HG02981 (cell line): ENCODE data around the gene PYCR2.
"Not testable (repeated sequence)": the region's sequence is repeated elsewhere in the genome, so short reads cannot be mapped to it uniquely, and the experiment has no call there.

Experiments used
- ATAC-seq: cut with Tn5 transposase; IDR thresholded peaks from one replicate; pipeline ENCODE4 v1.9.1; 2021; ENCODE audit warnings: mild to moderate bottlenecking, moderate library complexity; ENCODE audit not compliant: unreplicated experiment

The PYCR2 gene

DNA sequence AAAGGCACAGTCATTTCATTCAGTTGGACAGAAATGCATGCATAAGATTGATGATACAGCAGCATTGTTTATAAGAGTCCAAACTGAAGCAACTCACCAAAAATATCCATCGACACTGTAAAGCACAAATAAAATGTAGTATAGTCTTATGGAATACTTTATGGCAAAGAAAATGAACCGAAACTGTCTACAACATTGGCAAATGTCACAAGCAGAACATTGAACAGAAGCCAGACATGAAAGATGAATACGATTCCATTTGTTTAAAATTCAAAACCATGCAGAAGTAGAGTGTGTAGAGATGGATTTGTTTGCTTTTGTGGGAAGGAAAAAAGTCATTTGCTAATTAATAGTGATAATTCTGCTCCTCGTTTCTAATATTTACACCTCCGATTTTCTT lies 27.6 kb downstream of the PYCR2 start:
- ATAC-seq, result no peak

DNA sequence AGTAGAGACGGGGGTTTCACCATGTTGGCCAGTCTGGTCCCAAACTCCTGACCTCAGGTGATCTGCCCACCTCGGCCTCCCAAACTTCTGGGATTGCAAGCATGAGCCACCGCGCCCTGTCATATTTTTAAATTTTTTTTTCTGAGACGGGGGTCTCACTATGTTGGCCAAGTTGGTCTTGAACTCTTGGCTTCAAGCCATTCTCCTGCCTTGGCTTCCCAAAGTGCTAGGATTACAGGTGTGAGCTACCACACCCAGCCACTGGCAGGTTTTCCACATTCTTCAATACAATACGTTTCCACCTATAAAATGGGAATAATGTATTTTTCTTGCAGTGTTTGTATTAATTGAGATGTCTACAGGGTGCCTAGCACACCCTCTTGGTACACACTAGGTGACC lies 31.7 kb downstream of the PYCR2 start:
- ATAC-seq, result no peak

DNA sequence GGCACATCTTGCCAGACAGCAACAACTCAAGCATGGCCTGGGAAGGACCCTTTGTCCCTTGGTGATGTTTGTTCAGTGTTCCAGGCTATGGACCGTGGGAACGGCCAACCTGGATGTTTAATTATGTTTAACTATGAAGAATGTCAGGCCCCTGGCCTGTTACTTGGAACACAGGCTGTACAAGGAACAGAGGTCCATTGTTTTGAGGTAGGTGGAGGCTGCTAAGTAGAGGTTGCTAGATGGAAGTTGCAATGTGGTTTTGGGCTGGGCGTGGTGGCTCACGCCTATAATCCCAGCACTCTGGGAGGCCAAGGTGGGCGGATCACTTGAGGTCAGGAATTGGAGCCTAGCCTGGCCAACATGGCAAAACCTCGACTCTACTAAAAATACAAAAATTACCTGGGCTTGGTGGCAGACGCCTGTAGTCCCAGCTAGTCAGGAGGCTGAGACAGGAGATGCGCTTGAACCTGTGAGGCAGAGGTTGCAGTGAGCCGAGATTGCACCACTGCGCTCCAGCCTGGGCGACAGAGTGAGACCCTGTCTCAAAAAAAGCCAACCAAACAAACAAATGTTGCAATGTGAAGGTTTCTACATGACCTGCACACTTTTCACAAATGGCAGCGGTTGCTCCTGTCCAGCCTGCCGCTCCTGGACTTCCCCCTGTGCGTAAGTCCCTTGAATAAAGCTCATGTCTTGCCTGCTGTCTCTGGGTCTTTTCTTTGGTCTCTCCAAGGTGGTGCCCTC lies 32.6 kb downstream of the PYCR2 start:
- no peak for ATAC-seq

DNA sequence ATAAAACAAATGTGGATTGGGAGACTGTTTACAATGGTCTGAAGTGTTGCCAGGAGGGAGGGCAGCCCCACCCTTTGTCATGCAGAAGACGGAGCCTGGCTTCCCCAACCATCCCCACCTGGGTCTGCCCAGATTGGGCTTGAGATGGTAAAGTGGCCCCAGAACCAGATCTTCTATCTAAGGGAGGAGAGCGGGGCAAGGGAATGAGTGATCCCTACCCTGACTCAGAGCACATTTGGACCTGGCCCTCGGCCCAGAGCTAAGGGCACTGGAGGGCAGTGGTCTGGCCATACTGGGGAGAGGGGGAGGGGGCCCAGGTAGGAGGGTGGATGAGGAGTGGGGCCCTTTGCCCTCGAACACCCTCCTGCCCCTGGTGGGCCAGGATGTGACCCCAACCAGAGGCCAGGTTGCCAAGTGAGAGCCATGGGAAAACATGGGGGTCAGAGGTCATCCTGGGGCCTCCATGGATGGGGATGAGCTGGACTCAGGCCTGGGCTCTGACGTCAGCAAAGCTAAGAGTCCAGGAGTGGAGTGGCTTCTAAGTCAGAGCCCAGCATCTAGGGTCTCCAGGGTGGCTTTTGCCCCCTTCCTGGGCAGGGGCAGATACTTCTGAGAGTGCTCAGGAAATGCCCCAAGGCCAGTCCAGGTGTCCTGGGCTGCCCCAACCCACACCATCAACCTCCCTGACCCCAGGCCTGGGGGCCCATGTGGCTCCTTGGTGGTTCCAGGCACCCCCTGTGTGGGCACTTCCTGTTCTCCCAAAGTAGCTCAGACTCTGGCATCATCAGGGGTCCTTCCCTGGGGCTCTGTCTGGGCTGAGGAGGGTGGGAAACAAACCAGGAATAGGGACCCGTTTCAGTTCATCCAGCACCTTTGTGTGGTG lies 33.5 kb downstream of the PYCR2 start:
- no peak for ATAC-seq

DNA sequence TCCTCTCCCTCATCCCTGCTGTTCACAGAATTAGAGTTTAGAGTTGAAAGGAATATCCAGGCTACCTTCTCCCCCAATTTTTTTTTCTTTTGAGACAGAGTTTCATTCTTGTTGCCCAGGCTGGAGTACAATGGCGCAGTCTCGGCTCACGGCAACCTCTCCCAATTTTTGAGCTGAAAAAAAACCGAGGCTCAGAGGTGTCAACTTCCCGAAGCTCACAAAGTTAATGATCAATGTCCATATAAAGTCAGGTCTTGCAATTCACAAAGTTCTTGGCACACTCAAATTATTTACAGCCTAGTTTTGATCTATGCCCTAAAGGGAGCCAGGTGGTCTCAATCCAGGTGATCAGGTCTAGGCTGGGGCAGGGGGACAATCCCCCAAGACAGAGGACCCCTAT lies 34.3 kb downstream of the PYCR2 start:
- no peak for ATAC-seq

DNA sequence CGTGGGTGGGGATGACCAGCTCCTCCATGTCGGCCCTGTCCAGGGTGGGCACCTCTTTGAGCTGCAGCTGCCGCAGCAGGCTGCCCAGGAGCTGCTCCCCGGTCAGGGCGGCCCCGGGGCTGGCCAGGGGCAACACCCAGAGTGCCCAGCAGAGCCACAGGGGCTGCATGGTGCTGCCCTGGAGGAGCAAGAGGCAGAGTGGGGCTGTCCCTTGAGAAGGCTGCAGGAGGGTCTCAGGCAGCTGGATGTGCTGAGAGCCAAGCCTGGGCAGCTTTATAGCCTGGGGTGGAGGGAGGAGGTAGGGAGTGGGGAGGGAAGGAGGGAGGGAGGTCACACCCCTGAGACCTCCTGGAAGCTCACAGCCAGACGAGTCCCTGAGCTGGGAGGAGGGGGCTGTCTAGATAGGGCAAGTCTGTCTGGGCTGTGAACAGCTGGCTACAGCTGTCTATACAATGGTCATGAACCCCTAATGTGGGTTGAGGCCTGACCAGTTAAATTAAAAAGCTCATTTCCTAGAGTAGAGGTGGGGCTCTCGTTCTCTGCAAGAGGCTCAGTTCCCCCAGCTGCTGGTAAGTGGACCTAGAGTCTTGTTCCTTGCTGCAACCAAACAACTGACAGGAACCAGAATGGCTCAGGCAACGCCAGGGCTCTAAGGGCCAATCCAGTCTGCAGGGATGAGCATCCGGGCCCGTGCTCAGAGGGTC lies 35.0 kb downstream of the PYCR2 start, which contains the start of gene LEFTY1:
Gene LEFTY1 (minus strand): TSS at position 249 of the 704 bp plus-strand sequence. CDS start 80 bp downstream, at position 169.
- no peak for ATAC-seq

DNA sequence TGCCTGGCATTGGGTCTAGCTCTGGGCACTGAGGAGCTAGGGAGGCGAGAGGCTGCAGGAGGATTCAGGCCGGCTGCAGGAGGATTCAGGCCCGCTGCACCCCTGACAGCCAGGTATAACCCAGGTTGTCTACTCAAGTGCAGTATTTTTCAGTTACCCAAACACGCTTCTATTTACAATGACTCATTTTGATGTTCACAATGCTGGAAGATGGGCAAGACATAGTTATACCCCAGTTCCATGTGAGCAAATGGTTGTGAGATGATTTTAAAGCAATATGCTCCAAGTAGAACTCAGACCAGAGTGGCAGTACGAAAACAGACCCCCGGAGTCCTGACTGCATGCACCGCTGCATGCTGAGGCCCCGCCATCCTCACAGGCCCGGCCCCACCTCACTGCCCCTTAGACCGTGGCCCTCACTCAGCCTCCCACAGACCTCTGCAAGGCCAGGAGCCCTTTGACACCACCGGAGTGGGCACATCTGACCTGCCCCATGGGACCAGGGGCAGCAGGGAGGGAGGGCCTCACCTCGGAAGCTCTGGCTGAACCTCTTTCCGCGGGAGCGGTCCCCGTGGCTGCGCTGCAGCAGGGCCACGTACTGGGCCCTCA lies 35.7 kb downstream of the PYCR2 start:
- ATAC-seq, result no peak

DNA sequence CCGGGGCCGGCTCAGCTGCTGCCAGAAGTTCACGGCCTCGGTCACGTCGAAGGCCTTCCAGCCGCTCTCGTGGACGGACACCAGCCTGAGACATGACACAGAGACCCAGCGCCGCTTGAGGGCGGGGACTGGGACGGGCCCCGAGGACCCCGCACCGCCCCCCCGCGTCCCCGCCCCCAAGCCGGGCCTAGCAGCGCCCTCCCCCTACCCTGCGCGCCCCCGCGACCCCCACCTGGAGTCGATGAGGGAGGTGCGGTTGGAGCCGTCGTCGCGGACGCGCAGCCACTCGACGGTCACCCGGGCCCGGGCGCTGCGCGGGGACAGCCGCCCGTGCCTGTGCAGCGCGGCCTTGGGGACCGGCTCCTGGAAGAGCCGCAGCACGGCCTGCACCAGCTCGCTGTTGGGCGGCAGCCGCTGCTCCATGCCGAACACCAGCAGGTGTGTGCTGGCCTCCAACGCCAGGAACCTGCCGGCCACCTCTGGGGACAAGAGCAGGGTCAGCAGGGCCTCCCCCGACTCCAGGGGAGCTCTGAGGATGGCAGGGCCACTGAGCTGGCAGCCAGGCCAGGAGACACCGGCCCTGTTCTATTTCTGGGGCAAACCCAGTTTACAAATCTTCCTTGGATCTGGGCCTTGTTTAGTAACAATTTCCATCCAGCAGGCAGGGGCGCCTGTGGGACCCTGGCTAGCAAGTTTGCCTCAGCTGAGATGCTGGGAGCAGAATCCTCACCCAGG lies 36.3 kb downstream of the PYCR2 start:
- ATAC-seq, result not testable (repeated sequence)

DNA sequence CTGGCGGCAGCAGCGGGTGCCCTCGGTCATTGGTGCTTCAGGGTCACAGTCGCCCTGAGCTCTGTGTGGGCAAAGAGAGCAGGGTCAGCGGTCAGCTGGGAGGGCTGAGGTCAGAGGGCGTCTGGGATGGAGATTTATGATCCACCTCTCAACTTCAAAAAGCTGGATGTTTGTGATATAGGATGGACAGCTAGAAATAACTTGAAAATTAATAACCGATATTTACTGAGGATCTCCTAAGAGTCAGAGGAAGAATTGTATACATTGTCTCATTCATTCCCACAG lies 37.1 kb downstream of the PYCR2 start:
- no peak for ATAC-seq

DNA sequence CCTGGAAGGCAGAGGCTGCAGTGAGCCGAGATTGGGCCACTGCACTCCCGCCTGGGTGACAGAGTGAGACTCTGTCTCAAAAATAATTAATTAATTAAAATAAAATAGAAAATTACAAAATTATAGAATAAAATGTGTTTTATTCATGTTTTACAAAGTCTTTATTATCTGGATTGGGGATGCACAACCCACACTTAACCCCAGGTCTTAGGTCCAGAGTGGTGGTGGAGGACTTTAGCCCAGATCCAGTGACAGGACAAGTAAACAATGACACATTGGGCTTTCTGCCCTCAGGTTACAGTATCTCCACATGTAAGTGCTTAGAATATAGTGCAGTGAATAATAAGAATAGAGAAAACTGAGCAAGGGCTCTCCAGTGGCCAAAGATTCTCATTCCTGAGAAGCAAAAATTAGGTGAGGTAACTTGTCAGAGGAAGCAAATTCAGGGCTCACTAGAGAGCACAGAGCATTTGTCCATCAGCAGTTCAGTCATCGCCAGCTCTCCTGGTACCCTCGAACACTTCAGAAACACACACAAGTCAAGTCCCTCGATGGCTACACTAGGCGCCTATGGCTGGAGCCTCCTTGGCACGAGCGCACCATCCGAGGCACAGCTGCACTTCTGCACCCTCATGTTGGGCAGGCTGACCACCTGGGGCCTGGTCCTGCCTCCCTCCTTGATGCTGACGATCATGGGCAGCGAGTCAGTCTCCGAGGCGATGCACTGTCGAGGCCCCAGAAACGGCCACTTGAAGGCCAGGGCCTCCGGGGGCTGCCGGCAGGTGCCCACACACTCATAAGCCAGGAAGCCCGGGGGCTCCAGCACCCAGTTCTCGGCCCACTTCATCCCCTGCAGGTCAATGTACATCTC lies 37.7 kb downstream of the PYCR2 start:
- ATAC-seq, result no peak

DNA sequence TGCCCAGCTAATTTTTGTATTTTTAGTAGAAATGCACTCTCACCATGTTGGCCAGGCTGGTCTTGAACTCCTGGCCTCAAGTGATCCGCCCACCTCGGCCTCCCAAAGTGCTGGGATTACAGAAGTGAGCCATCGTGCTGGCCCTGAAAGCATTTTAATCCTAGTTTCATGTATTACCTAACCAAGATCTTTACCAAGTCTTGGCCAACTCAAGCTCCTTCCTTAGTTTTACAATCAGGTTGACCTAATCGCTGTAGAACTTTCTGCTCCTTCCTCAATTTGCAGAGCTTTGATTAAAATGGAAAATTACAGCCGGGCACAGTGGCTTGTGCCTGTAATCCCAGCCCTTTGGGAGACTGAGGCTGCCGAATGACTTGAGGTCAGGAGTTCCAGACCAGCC lies 38.7 kb downstream of the PYCR2 start:
- ATAC-seq, result no peak

DNA sequence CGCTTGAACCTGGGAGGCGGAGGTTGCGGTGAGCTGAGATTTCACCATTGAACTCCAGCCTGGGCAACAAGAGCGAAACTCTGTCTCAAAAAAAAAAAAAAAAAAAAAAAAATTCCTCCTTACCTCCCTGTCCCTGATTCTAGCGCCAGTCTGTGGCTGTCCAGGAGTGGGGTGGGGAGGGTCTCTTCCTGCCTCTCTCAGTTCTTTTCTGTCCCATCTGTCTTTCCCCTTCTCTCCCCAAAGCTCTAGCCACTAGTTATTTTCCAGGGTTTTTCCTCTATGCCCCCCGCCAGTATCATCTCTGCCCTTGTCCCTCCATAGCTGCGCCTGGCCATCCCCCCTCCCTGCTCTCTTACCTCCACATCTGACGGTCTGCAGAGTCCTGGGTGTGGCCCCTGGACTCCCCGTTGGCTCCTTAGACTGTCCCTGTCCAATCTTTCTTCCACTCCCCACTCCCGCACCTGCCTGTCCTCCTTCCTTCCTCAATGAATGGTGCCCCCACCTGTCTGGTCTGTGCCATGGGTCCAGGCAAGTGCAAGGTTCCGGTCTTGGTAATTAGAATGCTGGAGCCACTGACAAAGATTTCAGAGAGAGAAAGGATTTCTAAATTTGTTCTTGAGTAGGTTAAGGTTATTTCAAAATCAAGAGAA lies 40.3 kb downstream of the PYCR2 start:
- ATAC-seq, result no peak

DNA sequence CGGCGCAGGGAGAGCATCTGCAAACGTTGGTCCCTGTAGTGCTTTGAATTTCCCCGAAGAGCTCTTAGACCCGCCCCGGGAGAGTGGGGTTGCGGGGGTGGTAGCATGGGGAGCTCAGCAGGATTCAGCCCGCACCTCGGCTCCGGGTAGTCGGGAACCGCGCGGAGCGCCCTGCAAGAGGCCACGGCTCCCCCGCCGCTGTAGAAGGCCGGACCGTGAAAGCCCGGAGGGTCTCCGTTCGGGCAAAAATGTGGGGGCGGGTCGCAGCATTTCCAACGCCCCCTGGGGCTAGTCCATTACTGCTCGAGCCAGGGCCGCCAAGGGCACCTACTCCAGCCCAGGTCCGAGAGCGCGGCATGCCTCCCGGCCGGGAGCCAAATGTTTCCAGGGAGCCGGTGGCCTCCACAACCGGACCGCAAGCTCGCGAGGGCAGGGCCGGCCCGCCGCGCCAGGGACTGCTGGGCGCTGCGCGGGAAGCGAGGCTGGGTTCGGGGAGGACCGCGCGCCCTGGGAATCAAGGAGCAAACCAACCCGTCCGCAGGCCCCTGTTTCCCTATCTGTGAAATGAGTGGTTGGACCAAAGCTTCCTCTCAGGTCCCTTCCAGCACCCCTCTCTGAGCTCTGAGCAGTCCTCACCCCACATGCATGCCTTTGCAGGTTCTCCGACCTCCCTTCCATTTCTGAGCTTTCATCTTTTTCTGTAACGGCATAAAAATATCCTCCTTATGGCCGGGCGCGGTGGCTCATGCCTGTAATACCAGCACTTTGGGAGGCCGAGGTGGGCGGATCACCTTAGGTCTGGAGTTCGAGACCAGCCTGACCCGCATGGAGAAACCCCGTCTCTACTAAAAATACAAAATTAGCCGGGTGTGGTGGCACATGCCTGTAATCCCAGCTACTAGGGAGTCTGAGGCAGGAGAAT lies 41.1 kb downstream of the PYCR2 start:
- ATAC-seq, result peak; percentile 25

DNA sequence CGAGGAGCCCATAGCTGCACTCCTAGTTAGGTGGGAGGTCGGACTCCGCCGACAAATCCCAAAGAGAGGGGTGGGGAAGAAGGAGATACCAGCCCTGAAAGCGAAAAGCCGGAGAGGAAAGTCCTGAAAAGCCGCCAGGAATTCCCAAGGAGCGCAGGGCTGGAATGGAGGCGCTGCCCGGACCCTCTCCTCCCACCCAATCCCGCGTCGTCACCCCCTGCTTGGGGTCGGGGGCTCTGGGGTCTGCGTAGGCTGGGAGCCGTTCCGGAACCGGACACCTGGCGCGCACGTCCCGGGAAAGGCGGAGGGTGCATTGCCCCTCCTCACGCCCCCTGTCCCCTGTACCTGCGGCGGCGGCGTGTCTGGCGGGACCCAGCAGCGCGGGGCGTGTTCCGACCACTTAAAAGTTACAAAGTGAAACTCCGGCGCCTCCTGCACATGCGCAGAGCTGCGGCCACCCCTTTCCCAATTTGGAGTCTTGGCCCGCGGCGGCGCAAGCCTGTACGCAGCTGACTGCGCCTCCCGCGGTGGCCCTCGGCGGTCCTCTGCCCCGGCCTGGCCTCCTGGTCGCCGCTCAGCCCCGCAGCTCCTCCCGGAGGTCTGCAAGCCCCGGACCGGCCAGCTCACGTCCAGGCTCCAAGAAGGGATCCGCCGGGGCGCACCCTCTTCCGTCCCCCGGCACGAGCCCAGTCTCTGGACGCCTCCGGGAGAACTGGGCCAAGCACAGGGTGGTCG lies 41.9 kb downstream of the PYCR2 start, which contains the start of gene TMEM63A:
Gene TMEM63A (minus strand): TSS at position 422 of the 735 bp plus-strand sequence. CDS start 4,800 bp downstream, outside the sequence.
- ATAC-seq, result peak; percentile 51

DNA sequence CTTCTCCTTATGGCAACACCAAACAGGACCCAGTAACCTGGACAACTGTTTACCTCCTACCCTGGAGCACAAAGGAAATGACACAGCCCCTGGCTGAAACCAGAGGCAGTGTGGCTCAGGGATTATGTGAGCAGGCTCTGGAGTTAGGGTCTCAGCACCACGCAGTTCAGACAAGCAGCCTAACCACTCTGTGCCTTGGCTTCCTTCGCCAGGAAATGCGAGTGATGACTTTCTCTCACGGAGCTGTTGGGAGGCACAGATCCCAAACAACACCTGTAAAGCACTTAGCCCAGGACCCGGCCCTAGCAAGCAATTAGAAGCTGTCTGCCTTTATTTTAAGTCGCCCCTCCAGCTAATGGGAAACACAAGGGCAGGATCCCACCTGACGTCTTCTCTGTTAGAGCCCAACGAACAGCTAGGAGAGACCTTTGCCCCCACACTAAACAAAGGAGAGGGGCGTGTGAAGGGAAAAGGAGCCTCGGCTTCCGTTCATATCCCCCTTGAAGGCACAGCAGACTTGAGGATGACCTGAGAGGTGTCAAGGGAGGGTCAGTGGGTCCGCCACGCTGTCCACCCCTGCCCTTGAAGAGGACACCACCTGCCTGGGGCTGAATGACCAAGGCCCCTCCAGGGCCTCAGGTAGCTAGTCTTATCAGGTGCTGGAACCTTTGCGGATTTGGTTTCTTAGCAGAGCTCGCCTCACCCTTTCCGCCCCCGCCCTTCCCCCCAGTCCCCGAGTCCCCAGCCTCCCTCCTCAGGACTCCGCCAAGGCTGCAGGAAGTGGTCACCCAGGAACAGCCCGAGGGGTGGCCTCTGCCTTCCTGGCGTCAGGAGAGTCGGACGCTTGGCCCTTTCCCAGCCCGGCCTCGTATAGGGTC lies 42.7 kb downstream of the PYCR2 start:
- no peak for ATAC-seq

DNA sequence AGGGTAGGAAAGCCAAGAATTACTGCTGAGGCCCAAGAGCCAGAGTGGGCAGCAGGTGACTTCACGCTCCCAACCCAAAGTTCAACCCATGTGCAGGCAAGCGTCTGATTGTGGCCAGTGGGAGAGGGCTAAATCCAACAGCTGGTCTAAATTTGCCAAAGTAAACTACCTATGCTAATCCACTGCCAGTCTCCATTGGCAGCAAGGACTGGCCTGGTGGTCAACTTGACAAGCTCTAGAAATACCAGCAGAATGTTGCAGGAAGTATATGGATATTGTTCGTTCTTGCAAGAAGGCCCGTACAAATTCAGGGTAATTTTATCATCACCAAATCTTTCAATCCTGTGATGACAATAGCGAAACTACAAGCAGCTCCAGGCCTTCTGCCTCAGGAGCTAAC lies 43.4 kb downstream of the PYCR2 start:
- ATAC-seq, result no peak
